ENCODE results near the gene DDX17.

GRCh38 chr22:38453066-38453672, 52.9 kb downstream of the DDX17 start:
- TF ChIP-seq, protein P1, sequence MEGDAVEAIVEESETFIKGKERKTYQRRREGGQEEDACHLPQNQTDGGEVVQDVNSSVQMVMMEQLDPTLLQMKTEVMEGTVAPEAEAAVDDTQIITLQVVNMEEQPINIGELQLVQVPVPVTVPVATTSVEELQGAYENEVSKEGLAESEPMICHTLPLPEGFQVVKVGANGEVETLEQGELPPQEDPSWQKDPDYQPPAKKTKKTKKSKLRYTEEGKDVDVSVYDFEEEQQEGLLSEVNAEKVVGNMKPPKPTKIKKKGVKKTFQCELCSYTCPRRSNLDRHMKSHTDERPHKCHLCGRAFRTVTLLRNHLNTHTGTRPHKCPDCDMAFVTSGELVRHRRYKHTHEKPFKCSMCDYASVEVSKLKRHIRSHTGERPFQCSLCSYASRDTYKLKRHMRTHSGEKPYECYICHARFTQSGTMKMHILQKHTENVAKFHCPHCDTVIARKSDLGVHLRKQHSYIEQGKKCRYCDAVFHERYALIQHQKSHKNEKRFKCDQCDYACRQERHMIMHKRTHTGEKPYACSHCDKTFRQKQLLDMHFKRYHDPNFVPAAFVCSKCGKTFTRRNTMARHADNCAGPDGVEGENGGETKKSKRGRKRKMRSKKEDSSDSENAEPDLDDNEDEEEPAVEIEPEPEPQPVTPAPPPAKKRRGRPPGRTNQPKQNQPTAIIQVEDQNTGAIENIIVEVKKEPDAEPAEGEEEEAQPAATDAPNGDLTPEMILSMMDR (optimal IDR thresholded peaks at IDR 0.05 in 1 of 3, IDR thresholded peaks at IDR 0.05 in 1 of 3, conservative IDR thresholded peaks at IDR 0.05 in 1 of 3; ENCODE audit: extremely low read depth in 1 of 3, insufficient read depth in 2 of 3, low read length in 3 of 3) = no peak
- TF ChIP-seq EZH2 (IDR thresholded peaks at IDR 0.05; ENCODE audit: low read length) = no peak

All from keratinocyte (primary cell).